ENCODE data around the gene TMEM181. TPM values are rescaled to one million over a fixed set of nuclear protein-coding genes. Genes with fewer than 3 reads are reported as not detected.

TMEM181 gene
- total and polyA plus RNA-seq, 2 experiments from 2014 or later: 20.0 to 46.9 TPM

DNA sequence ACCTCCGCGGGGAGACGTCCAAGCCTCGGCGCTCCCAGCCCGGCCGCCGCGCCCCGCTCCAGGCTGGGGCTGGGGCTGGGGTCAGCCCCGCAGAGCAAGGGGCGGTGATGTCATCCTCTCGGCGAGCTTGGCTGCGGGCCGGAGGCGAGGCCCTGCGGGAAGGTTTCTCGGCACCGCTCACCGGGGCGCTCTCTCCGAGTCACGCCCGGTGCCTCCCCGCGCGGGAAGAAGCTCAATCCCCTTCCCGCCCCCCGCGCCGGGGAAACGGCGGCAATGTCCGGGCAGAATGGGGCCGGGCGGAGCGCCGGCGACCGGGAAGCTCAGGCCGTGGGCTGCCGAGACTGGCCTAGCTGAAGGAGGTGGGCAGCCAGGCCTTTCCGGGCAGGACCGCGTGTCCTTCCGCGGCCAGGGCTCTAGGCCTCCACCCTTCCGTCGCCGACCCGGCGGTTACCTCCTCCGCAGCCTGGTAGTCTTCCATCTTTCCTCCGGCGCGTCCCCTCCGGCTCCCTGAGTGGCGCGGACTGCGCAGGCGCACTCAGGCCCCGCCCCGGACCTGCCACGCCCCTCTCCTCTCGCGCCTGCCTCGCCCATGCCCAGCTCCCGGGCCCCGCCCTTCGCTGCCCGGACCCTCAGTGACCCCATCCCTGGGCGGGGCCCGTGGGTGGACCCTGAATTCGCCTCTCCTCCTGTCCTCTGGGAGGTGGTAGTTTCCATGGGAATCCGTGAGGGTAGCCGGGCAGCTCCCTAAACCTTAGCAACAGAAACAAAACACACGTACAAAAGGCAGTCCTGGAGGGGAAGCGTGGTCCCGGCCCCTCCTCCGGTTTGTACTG is 84.6 kb downstream of the TMEM181 start, which contains the start of gene DYNLT1:
Gene DYNLT1 (minus strand): TSS at position 513 of the 833 bp plus-strand sequence. CDS start 35 bp downstream, at position 478.
- H3K9me3 ChIP-seq (ENCODE audit: low read depth): no peaks in the 10 kb centered on the region
- TF ChIP-seq, protein P1, sequence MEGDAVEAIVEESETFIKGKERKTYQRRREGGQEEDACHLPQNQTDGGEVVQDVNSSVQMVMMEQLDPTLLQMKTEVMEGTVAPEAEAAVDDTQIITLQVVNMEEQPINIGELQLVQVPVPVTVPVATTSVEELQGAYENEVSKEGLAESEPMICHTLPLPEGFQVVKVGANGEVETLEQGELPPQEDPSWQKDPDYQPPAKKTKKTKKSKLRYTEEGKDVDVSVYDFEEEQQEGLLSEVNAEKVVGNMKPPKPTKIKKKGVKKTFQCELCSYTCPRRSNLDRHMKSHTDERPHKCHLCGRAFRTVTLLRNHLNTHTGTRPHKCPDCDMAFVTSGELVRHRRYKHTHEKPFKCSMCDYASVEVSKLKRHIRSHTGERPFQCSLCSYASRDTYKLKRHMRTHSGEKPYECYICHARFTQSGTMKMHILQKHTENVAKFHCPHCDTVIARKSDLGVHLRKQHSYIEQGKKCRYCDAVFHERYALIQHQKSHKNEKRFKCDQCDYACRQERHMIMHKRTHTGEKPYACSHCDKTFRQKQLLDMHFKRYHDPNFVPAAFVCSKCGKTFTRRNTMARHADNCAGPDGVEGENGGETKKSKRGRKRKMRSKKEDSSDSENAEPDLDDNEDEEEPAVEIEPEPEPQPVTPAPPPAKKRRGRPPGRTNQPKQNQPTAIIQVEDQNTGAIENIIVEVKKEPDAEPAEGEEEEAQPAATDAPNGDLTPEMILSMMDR (IDR thresholded peaks at IDR 0.05; ENCODE audit: poor library complexity): no peak
- no peak for TF ChIP-seq EZH2 (IDR thresholded peaks at IDR 0.05; ENCODE audit: borderline replicate concordance)
- TF ChIP-seq EZH2phosphoT487 (IDR thresholded peaks at IDR 0.05; ENCODE audit: low read depth, severe bottlenecking, unreplicated experiment): no peak
- H3K4me3 ChIP-seq: peak within 1 kb of the TSS; percentile 87
- H2AFZ ChIP-seq: peak within 1 kb of the TSS; percentile 57
- H3K79me2 ChIP-seq: peaks cover 45% of the 10 kb centered on the region
- peak; percentile 97 for DNase-seq (ENCODE audit: low spot score)
- no peaks in the 10 kb centered on the region for H3K27me3 ChIP-seq
- peaks cover 9% of the 10 kb centered on the region for H4K20me1 ChIP-seq (ENCODE audit: insufficient read depth, poor library complexity, severe bottlenecking)
- peak within 1 kb of the TSS; percentile 98 for H3K27ac ChIP-seq
- peak within 1 kb of the TSS; percentile 89 for H3K4me2 ChIP-seq
- no peaks in the 10 kb centered on the region for H3K36me3 ChIP-seq (replicated peaks; ENCODE audit: insufficient read depth, low read depth)
- H3K9me2 ChIP-seq (replicated peaks; ENCODE audit: insufficient read depth): no peaks in the 10 kb centered on the region
- peaks cover 40% of the 10 kb centered on the region for H3K4me1 ChIP-seq (ENCODE audit: insufficient read depth)
- 3% methylated on average over 16 of the region's 81 CpGs for WGBS (ENCODE audit: low lambda C conversion rate, missing lambda C conversion rate)

DNA sequence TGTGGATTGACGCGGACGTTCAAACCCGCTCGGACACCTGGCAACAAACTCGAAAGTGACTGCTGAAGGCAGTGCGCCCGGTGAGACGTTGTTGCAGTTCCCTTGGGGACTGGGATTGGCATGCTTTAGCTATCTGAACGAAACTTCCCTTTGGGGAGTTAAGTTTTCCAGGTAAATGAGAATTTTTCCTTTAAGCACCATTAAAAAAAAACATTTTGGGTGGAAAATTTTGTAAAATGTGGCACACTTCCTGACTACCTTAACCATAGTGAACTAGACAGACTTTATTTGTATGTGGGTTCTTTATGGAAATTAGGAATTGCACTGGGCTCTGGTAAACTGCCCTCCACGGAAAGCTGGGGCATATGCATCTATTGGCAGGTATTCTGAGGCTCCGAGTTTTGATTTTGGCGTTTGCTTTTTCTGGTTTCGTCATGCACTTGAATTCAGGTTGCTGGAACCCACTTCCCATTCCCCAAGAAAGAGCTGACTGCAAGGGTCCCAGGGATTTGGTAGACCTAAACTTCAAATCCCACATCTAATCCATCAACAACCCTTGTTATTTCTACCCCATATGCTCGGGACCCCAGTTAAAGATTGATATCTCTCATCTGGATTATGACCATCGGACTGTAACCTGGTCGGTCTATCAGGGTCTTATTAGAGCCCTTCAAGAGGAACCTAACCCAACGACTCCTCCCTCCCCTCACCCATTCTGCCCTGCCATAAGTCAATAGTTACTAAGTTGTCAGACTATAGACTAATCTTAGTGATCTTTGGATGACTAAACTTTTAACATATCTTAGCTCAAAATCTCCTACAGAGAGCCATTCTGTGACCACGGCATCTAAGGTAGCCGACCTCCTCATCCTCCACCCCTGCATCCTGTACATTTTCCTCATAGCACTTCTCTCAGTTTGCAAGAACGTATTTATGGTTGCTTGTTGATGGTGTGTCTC is 85.5 kb downstream of the TMEM181 start:
- peaks cover 40% of the 10 kb centered on the region for H3K4me1 ChIP-seq (ENCODE audit: insufficient read depth)
- no peaks in the 10 kb centered on the region for H3K9me3 ChIP-seq (ENCODE audit: low read depth)
- no peaks in the 10 kb centered on the region for H3K27me3 ChIP-seq
- H3K9me2 ChIP-seq (replicated peaks; ENCODE audit: insufficient read depth): no peaks in the 10 kb centered on the region
- no peaks in the 10 kb centered on the region for H3K36me3 ChIP-seq (replicated peaks; ENCODE audit: insufficient read depth, low read depth)
- H3K4me2 ChIP-seq: peak overlapping the region; percentile 76
- H3K79me2 ChIP-seq: peaks cover 36% of the 10 kb centered on the region
- H3K4me3 ChIP-seq: peak overlapping the region; percentile 5
- no peak for DNase-seq (ENCODE audit: low spot score)
- H4K20me1 ChIP-seq (ENCODE audit: insufficient read depth, poor library complexity, severe bottlenecking): peaks cover 9% of the 10 kb centered on the region
- TF ChIP-seq EZH2phosphoT487 (IDR thresholded peaks at IDR 0.05; ENCODE audit: low read depth, severe bottlenecking, unreplicated experiment) (no peak), EZH2 (IDR thresholded peaks at IDR 0.05; ENCODE audit: borderline replicate concordance) (no peak)
- TF ChIP-seq, protein P1 (IDR thresholded peaks at IDR 0.05; ENCODE audit: poor library complexity): no peak
- peak overlapping the region; percentile 57 for H2AFZ ChIP-seq
- WGBS (ENCODE audit: low lambda C conversion rate, missing lambda C conversion rate): 32% methylated on average over 21 of the region's 21 CpGs
- peak overlapping the region; percentile 98 for H3K27ac ChIP-seq

DNA sequence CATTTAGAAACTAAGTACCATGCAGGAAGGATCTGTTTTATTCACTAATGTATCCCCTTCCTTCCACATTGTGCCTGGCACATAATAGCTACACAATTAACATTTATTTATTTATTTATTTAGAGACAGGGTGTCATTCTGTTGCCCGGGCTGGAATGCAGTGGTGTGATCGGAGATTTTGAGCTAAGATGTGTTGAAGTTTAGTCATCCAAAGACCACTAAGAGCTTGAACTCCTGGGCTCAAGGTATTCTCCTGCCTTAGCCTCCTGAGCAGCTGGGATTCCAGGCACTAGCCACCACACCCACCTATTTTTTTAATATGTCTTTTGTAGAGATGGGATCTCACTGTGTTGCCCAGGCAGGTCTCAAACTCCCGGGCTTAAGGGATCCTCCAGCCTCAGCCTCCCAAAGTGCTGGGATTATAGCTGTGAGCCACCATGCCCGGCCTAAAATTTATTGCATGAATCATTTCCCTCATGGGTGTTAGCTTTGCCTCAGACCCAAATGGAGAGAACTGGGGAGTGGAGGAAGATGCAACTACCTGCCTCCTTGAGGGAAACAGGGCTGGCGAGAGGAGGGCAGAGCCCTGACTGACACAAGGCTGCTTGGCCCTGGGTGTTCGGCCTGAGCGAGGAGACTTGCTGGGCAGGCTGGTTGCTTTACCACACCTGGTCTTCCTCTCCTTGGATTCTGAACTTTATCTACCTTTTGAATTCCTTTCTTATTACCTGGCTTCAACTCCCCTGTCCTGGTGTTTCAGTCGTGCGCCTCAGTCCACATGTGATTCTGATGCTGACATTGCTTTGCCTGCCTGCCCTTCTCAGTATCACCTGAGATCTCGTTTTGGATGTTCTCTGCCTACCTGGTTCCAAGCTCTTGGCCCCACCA is 86.4 kb downstream of the TMEM181 start:
- TF ChIP-seq, protein P1 (IDR thresholded peaks at IDR 0.05; ENCODE audit: poor library complexity): no peak
- TF ChIP-seq EZH2 (IDR thresholded peaks at IDR 0.05; ENCODE audit: borderline replicate concordance) (no peak), EZH2phosphoT487 (IDR thresholded peaks at IDR 0.05; ENCODE audit: low read depth, severe bottlenecking, unreplicated experiment) (no peak)
- no peaks in the 10 kb centered on the region for H3K9me3 ChIP-seq (ENCODE audit: low read depth)
- peaks cover 37% of the 10 kb centered on the region for H3K4me1 ChIP-seq (ENCODE audit: insufficient read depth)
- H3K27ac ChIP-seq: peak overlapping the region; percentile 87
- H3K36me3 ChIP-seq (replicated peaks; ENCODE audit: insufficient read depth, low read depth): no peaks in the 10 kb centered on the region
- peaks cover 6% of the 10 kb centered on the region for H4K20me1 ChIP-seq (ENCODE audit: insufficient read depth, poor library complexity, severe bottlenecking)
- peaks cover 27% of the 10 kb centered on the region for H3K79me2 ChIP-seq
- DNase-seq (ENCODE audit: low spot score): peak; percentile 54
- H2AFZ ChIP-seq: no peak overlapping the region
- no peaks in the 10 kb centered on the region for H3K27me3 ChIP-seq
- no peaks in the 10 kb centered on the region for H3K9me2 ChIP-seq (replicated peaks; ENCODE audit: insufficient read depth)
- WGBS (ENCODE audit: low lambda C conversion rate, missing lambda C conversion rate): 68% methylated on average over 10 of the region's 10 CpGs
- H3K4me2 ChIP-seq: peak overlapping the region; percentile 19
- no peak overlapping the region for H3K4me3 ChIP-seq
